Hematopoietic multipotent progenitor cell treated with erythropoietin and hydrocortisone succinate and interleukin-3 and kit ligand, for 6 days (in vitro differentiated cells): ENCODE data around the gene USHBP1.

ENCODE experiments used
- DNase-seq: peaks from one replicate; pipeline ENCODE4 v3.0.0-alpha.2; 2015

The USHBP1 gene

DNA sequence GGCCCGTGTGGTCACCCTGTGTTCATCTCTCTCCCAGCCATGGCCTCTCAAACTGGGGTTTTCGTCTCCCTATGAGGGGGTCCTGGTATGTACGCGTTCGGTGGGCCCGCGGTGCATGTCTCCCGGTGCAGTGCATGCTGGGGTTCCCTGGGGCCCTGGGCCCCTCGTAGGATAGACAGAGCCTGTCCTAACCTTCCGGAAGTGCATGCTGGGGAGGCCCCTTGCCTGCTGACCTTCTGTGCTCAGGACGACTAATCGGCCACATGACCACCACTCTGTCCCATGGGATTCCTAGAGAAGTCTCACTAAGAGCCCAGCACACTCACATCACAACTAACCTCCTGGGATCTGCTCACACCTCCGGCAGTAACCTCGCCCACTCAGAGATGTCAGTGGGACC is 54.2 kb downstream of the USHBP1 start:
- no peak for DNase-seq

DNA sequence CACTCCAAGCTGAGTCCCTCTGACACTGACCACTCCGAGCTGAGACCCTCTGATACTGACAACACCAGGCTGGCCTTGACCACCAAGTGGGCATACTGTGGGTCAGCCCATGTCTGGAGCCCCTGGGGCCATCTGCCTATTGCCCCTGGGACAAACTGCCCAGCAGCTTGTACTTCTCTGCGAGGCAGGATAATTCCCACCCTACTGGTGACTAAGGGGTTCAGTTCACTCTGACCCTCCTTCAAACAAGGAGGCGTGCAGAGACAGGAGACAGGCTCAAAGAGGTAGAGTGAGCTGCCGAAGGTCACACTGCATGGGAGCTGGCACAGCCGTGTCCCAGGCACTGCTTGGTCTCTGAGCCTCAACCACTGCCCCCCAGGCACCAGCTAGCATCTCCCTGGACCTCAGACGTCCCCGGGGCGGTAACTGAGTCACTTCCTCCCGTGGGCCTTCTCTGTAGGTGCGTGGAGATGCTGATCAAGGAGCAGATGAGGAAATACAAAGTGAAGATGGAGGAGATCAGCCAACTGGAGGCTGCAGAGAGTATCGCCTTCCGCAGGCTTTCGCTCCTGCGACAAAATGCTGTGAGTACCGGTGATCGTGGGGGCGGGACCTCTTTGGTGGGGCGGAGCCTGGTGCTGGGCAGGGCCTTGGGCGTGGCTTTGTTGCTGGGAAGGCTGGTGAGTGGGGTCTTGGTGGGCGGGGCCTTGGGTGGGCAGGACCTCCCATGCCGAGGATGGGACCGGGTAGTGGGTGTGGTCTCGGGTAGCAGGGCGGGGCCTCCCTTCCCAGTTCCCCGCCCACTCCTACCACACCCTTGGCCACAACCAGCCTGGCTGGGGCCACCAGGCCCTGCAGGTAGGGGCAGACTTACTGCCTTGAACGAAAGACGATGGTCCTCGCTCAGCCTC is 55.2 kb downstream of the USHBP1 start:
- DNase-seq: peak; percentile 93

DNA sequence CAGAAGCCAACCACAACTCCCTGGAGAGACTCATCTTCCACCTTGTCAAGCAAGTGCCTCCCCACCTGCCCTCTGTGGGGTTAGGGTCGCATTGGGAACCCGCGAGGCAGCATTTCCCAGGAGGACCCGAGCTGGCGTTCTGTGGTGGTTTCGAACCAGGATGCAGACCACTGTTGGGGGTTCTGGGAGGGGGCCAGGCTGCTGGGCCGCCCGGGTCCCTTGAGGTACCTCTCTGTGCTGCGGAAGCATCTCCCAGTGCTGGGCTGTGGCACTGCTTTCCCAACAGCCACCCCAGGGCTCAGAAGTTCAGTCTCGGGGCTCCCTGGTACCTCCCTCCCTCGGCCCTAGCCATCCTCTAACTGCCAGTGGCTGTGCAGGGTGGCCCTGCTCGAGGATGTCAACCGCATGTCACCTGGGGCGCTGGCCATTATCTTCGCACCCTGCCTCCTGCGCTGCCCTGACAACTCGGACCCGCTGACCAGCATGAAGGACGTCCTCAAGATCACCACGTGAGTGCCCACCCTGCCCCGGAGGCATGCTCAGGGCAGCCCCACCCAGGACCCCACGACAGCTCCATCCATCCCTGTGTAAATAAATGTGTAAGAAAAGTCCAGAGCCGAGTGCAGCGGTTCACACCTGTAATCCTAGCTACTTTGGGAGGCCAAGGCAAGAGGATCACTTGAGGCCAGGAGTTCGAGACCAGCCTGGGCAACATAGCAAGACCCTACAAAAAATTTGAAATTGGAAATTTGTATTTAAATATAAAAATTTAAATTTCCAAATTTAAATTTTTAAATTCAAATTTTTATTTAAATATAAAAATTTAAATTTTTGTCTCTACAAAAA is 57.6 kb downstream of the USHBP1 start:
- DNase-seq: no peak

DNA sequence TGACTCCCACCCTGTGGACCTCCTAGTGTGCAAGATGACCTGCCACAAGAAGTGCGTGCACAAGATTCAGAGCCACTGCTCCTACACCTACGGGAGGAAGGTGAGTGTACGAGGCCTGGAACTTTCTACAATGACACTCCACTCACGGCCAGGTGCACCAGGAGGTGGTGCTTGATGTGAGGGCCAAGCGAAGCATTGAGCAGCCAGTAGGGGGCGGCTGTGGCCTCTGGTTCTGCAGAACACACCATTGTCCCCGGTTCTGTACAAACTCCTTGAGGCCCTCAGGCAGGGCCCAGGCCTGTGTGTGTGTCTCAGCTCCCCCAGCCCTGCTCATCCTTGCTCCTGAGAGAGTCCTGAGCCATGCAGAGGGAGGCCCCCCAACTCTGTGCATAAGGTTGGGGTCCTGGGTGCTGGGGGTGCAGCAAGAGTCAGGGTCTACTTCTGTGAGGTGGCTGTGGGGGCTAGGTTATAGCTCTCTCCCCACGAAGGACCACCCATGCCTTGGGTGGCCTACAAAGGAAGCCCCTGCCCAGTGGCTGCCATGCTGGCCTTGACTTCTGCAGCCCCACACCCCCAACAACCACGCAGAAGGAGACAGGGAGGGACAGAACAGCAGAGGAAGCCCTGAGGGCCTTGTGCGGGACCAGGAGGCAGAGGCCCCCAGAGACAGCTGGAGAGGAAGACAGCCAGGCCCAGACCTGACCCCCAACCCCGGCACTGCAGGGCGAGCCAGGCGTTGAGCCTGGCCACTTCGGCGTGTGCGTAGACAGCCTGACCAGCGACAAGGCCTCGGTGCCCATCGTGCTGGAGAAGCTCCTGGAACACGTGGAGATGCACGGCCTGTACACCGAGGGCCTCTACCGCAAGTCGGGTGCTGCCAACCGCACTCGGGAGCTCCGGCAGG is 59.1 kb downstream of the USHBP1 start:
- DNase-seq: peak; percentile 80

DNA sequence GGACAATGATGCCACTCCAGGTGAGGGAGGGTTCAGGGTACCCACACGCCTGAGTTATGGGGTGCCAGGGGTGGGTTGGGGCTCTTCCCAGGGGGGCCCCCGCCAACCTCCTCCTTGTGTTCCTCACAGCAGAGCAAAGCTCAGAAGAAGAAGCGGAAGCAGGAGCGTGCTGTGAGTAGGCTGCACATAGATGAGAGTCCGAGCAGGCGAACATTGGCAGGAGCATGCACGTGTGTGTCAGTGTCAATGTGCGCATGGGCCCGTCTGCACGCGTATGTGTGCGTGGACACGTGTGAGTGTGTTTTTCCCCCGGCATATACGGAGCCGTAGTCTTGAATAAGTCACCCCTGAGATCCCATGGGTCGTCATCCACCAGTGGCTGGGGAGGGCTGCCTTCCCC is 61.8 kb downstream of the USHBP1 start:
- DNase-seq: no peak

GRCh38 chr19:17202249-17202648 is 62.3 kb downstream of the USHBP1 start:
- peak; percentile 75 for DNase-seq

DNA sequence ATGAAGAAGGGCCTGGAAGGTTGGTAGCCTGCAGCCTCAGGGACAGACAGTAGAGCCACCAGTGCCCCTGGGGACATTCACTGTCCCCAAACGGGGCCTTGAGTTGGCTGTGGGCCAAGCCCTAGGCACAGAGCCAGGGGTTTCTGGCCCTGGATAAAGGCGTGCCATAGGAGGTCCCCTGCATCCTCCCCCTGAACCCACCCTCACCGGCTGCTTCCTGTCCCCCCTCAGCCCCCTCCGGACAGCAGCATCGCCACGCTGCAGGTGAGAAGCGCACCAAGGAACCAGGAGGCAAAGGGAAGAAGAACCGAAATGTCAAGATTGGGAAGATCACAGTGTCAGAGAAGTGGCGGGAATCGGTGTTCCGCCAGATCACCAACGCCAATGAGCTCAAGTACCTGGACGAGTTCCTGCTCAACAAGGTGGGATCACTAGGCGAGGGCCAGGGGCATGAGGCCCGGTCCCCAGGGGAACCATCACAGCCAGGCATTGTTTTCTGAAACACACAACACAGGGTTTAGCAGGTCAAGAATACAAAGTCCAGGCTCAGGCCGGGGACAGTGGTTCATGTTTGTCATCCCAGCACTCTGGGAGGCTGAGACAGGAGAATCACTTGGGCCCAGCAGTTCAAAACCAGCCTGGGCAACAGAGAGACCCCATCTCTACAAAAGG is 64.0 kb downstream of the USHBP1 start:
- DNase-seq: no peak
